GM18505 (cell line): ENCODE results near the gene HNRNPU.

ENCODE experiments used
- ATAC-seq: cut with Tn5 transposase; IDR thresholded peaks from one replicate; pipeline ENCODE4 v1.9.1; 2021; ENCODE audit not compliant: unreplicated experiment
- POLR2A ChIP-seq: IDR thresholded peaks from 4 replicates; pipeline ENCODE4 v1.6.1; 2011; ENCODE audit warnings: borderline replicate concordance; ENCODE audit not compliant: insufficient read depth, insufficient read length; ENCODE audit errors: extremely low read depth

HNRNPU gene

DNA sequence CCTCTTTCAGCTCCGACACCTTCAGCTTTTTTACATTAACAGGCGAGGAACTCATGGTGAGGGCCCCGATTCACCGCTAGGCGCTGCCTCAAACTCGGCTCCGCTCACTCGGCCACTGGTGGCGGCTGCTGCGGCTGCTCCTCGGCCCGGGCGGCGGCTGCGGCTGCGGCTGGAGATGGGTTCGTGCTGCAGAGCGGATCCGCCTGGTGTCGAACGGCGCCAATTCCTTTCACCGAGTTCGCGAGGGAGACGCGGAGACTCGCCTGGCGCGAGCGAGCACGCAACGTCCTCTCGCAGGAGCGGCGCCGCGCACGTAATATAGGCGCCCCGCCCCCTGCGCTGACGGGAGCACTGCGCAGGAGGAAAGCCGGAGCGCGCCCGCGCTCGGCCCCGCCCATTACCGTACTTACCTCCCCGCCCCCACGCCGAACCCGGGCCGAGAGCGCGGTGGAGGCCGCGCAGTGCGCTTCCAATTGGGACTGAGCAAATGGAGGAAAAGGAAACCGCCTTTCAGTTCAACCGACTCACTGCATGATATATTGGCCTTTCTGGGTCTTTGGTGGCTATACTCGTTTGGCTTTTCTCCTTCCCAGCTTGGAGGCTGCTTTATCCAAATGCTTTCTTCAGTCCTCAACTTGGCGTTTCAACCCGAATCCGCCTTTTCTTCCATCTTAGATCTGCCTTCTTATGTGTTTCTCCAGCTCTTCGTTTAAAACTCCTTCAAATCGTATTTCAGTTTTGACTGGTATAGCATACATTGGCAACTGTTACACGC lies at the start of gene HNRNPU:
Gene HNRNPU (minus strand): TSS at position 291 of the 775 bp plus-strand sequence. CDS start 236 bp downstream, at position 55.
- peak; percentile 61 for ATAC-seq
- peak; percentile 95 for TF ChIP-seq POLR2A

DNA sequence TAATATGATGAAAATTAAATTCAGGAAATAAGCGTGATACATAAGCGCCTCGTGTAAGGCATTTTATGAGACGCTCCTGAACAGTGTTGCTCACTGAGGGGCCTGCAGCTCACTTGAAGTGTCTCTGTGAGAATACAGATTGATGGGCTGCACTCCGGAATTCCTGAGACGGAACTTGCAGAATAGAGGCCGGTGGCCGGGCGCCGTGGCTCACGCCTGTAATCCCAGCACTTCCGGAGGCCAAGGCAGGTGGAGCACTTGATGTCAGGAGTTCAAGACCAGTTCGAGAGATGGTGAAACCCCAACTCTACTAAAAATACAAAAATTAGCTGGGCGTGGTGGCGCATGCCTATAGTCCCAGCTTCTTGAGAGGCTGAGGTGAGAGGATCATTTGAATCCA lies 49.5 kb upstream of the HNRNPU start:
- no peak for ATAC-seq
- TF ChIP-seq POLR2A: no peak

DNA sequence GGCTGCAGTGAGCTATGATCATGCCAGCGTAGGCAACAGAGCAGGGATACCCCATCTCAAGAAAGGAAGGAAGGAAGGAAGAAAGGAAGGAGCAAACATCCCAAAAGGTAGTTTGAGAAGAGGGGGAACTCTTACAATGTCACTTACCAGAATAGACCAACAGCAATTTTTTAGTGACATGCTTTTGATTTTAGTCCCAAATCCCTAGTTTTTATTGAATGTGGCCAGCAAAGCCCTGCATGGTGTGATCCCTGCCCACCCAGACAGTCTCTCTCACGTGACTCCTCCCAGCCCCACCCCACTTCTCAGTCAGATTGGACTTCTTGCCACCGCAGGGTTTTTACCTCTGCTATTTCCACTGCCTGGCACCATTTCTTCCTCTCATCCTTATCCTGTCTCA lies 39.8 kb upstream of the HNRNPU start:
- no peak for ATAC-seq
- TF ChIP-seq POLR2A: no peak

DNA sequence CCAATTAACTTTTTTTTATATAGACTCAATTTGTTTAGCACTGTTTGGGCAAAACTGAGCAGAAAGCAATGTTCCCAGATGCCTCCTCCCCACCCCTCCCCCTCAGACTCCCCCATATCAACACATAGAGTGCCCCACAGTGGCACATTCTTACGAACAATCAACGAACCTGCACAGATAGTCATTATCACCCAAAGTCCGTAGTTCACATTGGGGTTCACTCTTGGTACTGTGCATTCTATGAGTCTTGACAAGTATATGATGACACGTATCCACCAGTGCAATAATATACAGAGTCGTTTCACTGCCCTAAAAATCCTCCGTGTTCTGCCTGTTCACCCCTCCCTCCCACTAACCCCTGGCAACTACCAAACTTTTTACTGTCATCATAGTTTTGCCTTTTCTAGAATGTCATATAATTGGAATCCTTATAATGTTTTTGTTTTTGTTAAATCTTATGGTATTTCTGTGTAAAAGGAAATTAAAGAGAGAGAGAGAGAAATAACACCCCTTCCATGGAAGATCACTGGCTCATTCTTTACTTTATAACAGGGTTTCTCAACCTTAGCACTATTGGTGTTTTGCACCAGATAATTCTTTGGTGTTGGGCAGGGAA lies 37.2 kb upstream of the HNRNPU start:
- ATAC-seq: no peak
- no peak for TF ChIP-seq POLR2A

DNA sequence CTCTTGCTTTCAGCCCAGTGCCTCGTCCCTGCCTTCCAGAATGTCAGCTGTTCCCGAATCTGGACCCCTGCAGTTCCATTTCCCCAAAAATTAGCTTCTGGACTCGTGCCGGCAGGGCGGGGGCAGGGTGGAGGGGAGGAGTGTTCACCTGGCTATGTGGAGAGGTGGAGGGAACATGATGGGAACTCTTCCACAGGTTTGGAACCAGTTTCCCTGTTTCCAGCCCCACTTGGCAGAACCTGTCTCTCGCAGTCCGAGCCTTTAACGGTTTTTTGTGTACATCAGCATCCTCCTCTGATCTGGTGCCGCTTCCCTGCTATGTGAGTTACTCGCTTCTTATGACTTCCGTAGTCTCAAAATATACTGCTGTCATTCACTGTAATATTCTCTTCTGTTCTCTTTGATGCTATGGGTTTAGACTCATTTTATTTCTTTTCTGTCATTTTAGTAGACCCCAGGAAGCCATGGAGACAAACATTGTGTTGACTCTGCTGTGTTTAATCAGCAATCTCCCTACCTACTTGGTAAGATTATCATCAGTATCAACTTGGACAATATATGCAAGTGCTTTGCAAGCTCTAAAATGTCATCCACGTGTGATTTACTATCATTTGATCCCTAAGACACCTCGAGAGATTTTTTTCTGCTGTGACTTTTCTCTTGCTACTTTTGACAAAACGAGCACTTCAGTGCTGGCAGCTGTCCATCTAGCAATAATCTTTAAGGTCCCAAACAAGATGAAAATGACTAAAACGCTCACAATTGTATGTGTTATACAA lies 33.3 kb upstream of the HNRNPU start:
- no peak for ATAC-seq
- TF ChIP-seq POLR2A: no peak

DNA sequence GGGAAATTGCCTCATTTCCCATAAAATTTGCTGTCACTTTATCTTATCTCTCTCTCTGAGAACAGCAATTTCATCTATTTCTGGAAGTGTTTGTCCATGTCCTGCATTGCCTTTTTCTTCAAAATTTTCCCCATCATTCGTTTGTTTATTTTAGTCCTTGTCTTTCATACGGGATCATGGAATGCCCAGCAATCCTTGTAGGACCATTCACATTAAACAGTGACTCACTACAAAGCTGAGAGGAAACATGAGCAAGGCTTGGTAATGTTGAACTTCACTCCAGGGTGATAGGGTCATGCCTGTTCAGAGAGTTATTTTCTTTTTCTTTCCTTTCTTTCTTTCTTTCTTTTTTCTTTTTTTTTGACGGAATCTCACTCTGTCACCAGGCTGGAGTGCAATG lies 32.2 kb upstream of the HNRNPU start:
- TF ChIP-seq POLR2A: no peak
- ATAC-seq: no peak

- no peak for ATAC-seq
- TF ChIP-seq POLR2A: no peak
Observed at GRCh38 chr1:244893836-244894235, 29.5 kb upstream of the HNRNPU start.

GRCh38 chr1:244887281-244887680 lies 22.9 kb upstream of the HNRNPU start:
- no peak for TF ChIP-seq POLR2A
- no peak for ATAC-seq

DNA sequence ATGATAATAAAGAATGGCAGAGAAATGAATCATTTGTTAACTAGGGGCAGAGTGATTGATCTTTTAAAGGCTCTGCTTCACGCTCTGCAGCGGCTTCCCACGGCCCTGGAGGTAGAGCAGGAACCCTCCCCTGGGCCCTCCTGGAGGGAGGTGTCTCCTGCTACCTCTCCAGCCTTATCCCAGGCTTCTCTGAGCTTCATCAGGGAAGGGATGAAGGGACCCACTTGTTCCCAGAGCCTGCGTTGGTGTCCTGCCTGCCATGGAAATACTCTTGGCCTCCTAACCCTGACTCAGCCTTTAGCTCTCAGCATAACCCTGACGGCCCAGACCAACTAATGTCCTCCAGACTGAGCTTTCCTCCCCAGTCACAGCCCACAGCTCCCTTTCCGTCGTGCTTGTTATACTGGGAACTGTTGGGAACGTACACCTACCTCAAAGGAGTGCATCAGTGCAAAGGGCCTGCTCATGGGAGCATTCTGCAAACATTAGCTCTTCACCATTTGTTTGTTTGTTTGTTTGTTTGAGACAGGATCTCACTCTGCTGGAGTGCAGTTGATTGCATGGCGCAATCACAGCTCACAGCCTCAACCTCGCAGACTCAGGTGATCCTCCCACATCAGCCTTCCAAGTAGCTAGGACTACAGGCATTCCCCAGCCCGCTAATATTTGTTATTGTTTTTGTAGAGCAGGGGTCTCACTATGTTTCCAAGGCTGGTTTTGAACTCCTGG lies 17.4 kb upstream of the HNRNPU start:
- ATAC-seq: no peak
- TF ChIP-seq POLR2A: no peak

DNA sequence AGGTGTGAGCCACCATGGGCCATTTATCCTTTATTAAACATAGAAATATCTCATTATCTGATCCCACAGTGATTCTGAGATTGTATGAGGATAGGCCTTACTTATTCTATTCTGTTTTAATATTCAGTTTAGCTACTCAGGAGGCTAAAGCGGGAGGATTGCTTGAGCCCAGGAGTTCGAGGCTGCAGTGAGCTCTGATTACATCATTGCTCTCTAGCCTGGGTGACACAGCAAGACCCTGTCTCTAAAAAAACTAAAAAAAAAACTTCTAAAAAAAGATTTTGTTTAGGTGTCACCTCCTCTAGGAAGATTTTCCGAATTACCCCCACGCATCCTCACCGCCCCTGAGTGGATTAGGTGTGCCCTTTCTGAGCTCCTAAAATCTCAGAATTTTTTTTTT lies 14.3 kb upstream of the HNRNPU start:
- TF ChIP-seq POLR2A: no peak
- ATAC-seq: no peak

GRCh38 chr1:244876228-244876910 lies 12.0 kb upstream of the HNRNPU start:
- no peak for ATAC-seq
- TF ChIP-seq POLR2A: no peak

GRCh38 chr1:244874974-244875579 lies 10.7 kb upstream of the HNRNPU start:
- ATAC-seq: no peak
- no peak for TF ChIP-seq POLR2A
